ENCODE data around the gene SLC51B. TPM values are rescaled to one million over a fixed set of nuclear protein-coding genes. Genes with fewer than 3 reads are reported as not detected.

SLC51B gene
- total and polyA plus RNA-seq, 4 donors = 31.4 TPM; not detected in 3

GRCh38 chr15:65021488-65021887 lies 23.7 kb upstream of the SLC51B start:
- Histone ChIP-seq H3K4me3 (ENCODE audit: low read length in 2 of 2) (no peak overlapping the region), H3K4me1 (ENCODE audit: control insufficient read depth in 1 of 2, insufficient read depth in 2 of 2, low read length in 2 of 2) (peaks cover 0 to 3% of the 10 kb centered on the region in 2 donors), H3K36me3 (ENCODE audit: control insufficient read depth in 1 of 2, insufficient read depth in 2 of 2, low read length in 1 of 2) (peaks cover 0 to 3% of the 10 kb centered on the region in 2 donors), H3K27ac (ENCODE audit: low read depth in 1 of 2, low read length in 2 of 2) (no peak overlapping the region), H3K9me3 (ENCODE audit: control insufficient read depth, low read length) (no peaks in the 10 kb centered on the region), H3K27me3 (ENCODE audit: control insufficient read depth in 1 of 2, insufficient read depth in 2 of 2, low read length in 1 of 2) (no peaks in the 10 kb centered on the region)
- DNase-seq (no peak), ATAC-seq (ENCODE audit: low FRiP score) (no peak)
- intact Hi-C loops (cut with DNase I) = no loop called here

GRCh38 chr15:65026756-65027155 lies 18.4 kb upstream of the SLC51B start:
- ATAC-seq (ENCODE audit: low FRiP score) (no peak), DNase-seq (no peak)
- Histone ChIP-seq H3K27me3 (ENCODE audit: control insufficient read depth in 1 of 2, insufficient read depth in 2 of 2, low read length in 1 of 2) (no peaks in the 10 kb centered on the region), H3K27ac (ENCODE audit: low read depth in 1 of 2, low read length in 2 of 2) (no peak overlapping the region), H3K4me1 (ENCODE audit: control insufficient read depth in 1 of 2, insufficient read depth in 2 of 2, low read length in 2 of 2) (peaks cover 0 to 3% of the 10 kb centered on the region in 2 donors), H3K9me3 (ENCODE audit: control insufficient read depth, low read length) (no peaks in the 10 kb centered on the region), H3K36me3 (ENCODE audit: control insufficient read depth in 1 of 2, insufficient read depth in 2 of 2, low read length in 1 of 2) (no peaks in the 10 kb centered on the region), H3K4me3 (ENCODE audit: low read length in 2 of 2) (no peak overlapping the region)
- intact Hi-C loops (cut with DNase I) = no loop called here
- WGBS, 2 donors = 92% methylated on average over 6 of the region's 6 CpGs

- Histone ChIP-seq H3K27ac (ENCODE audit: low read depth in 1 of 2, low read length in 2 of 2) (no peak overlapping the region), H3K27me3 (ENCODE audit: control insufficient read depth in 1 of 2, insufficient read depth in 2 of 2, low read length in 1 of 2) (no peaks in the 10 kb centered on the region), H3K9me3 (ENCODE audit: control insufficient read depth, low read length) (no peaks in the 10 kb centered on the region), H3K4me3 (ENCODE audit: low read length in 2 of 2) (no peak overlapping the region), H3K36me3 (ENCODE audit: control insufficient read depth in 1 of 2, insufficient read depth in 2 of 2, low read length in 1 of 2) (no peaks in the 10 kb centered on the region), H3K4me1 (ENCODE audit: control insufficient read depth in 1 of 2, insufficient read depth in 2 of 2, low read length in 2 of 2) (peaks cover 0 to 3% of the 10 kb centered on the region in 2 donors)
- no peak for ATAC-seq (ENCODE audit: low FRiP score)
- no peak for DNase-seq
- intact Hi-C loops (cut with DNase I) = no loop called here
- WGBS, 2 donors = 82 to 89% methylated on average over 1 of the region's 1 CpG
These were observed 17.6 kb upstream of the SLC51B start for GRCh38 chr15:65027593-65027992.

GRCh38 chr15:65028338-65028737 lies 16.8 kb upstream of the SLC51B start:
- no peak overlapping the region for H3K4me3 ChIP-seq (ENCODE audit: low read length in 2 of 2)
- ATAC-seq (ENCODE audit: low FRiP score) = no peak
- H3K27ac ChIP-seq (ENCODE audit: low read depth in 1 of 2, low read length in 2 of 2) = no peak overlapping the region
- WGBS, 2 donors = 60 to 62% methylated on average over 10 of the region's 10 CpGs
- intact Hi-C loops (cut with DNase I) = no loop called here
- no peaks in the 10 kb centered on the region for H3K9me3 ChIP-seq (ENCODE audit: control insufficient read depth, low read length)
- no peaks in the 10 kb centered on the region for H3K27me3 ChIP-seq (ENCODE audit: control insufficient read depth in 1 of 2, insufficient read depth in 2 of 2, low read length in 1 of 2)
- peaks cover 0 to 3% of the 10 kb centered on the region in 2 donors for H3K4me1 ChIP-seq (ENCODE audit: control insufficient read depth in 1 of 2, insufficient read depth in 2 of 2, low read length in 2 of 2)
- no peaks in the 10 kb centered on the region for H3K36me3 ChIP-seq (ENCODE audit: control insufficient read depth in 1 of 2, insufficient read depth in 2 of 2, low read length in 1 of 2)
- no peak for DNase-seq

- no peaks in the 10 kb centered on the region for H3K36me3 ChIP-seq (ENCODE audit: control insufficient read depth in 1 of 2, insufficient read depth in 2 of 2, low read length in 1 of 2)
- H3K9me3 ChIP-seq (ENCODE audit: control insufficient read depth, low read length) = no peaks in the 10 kb centered on the region
- WGBS, 2 donors = 1% methylated on average over 71 to 73 of the region's 73 CpGs
- intact Hi-C loops (cut with DNase I) = no loop called here
- peak within 1 kb of the TSS; percentile 74 to 90 for H3K4me3 ChIP-seq (ENCODE audit: low read length in 2 of 2)
- peaks cover 0 to 3% of the 10 kb centered on the region in 2 donors for H3K4me1 ChIP-seq (ENCODE audit: control insufficient read depth in 1 of 2, insufficient read depth in 2 of 2, low read length in 2 of 2)
- peak; percentile 95 for ATAC-seq (ENCODE audit: low FRiP score)
- no peaks in the 10 kb centered on the region for H3K27me3 ChIP-seq (ENCODE audit: control insufficient read depth in 1 of 2, insufficient read depth in 2 of 2, low read length in 1 of 2)
- peak within 1 kb of the TSS in 1 of 2 donors; percentile 35 for H3K27ac ChIP-seq (ENCODE audit: low read depth in 1 of 2, low read length in 2 of 2)
- DNase-seq = peak; percentile 94 to 98
These were observed 16.1 kb upstream of the SLC51B start, which contains the start of gene MTFMT for GRCh38 chr15:65028921-65029735. Gene MTFMT, minus strand, starts transcription at chr15:65029639. Its CDS starts 26 bp downstream, at chr15:65029613.

- intact Hi-C loops (cut with DNase I) = loop anchor here (5.0 to 10.0 kb wide), 2 partner anchors 243 to 245 kb away; no protein-coding TSS in a partner anchor
- peak overlapping the region in 1 of 2 donors; percentile 74 for H3K4me3 ChIP-seq (ENCODE audit: low read length in 2 of 2)
- no peak for DNase-seq
- peaks cover 0 to 3% of the 10 kb centered on the region in 2 donors for H3K4me1 ChIP-seq (ENCODE audit: control insufficient read depth in 1 of 2, insufficient read depth in 2 of 2, low read length in 2 of 2)
- H3K27me3 ChIP-seq (ENCODE audit: control insufficient read depth in 1 of 2, insufficient read depth in 2 of 2, low read length in 1 of 2) = no peaks in the 10 kb centered on the region
- H3K27ac ChIP-seq (ENCODE audit: low read depth in 1 of 2, low read length in 2 of 2) = no peak overlapping the region
- 64% methylated on average over 12 of the region's 12 CpGs for WGBS, 2 donors
- no peak for ATAC-seq (ENCODE audit: low FRiP score)
- no peaks in the 10 kb centered on the region for H3K9me3 ChIP-seq (ENCODE audit: control insufficient read depth, low read length)
- no peaks in the 10 kb centered on the region for H3K36me3 ChIP-seq (ENCODE audit: control insufficient read depth in 1 of 2, insufficient read depth in 2 of 2, low read length in 1 of 2)
These were observed 15.4 kb upstream of the SLC51B start for GRCh38 chr15:65029736-65030208.

- H3K4me1 ChIP-seq (ENCODE audit: control insufficient read depth in 1 of 2, insufficient read depth in 2 of 2, low read length in 2 of 2) = no peaks in the 10 kb centered on the region
- 23 to 27% methylated on average over 13 of the region's 13 CpGs for WGBS, 2 donors
- intact Hi-C loops (cut with DNase I) = loop anchor here (1.0 to 10.0 kb wide), 3 partner anchors 68 to 242 kb away; no protein-coding TSS in a partner anchor
- H3K36me3 ChIP-seq (ENCODE audit: control insufficient read depth in 1 of 2, insufficient read depth in 2 of 2, low read length in 1 of 2) = no peaks in the 10 kb centered on the region
- peak; percentile 72 to 87 for DNase-seq
- ATAC-seq (ENCODE audit: low FRiP score) = peak; percentile 85
- no peak overlapping the region for H3K27ac ChIP-seq (ENCODE audit: low read depth in 1 of 2, low read length in 2 of 2)
- H3K27me3 ChIP-seq (ENCODE audit: control insufficient read depth in 1 of 2, insufficient read depth in 2 of 2, low read length in 1 of 2) = no peaks in the 10 kb centered on the region
- H3K4me3 ChIP-seq (ENCODE audit: low read length in 2 of 2) = no peak overlapping the region
- H3K9me3 ChIP-seq (ENCODE audit: control insufficient read depth, low read length) = no peaks in the 10 kb centered on the region
These were observed 12.2 kb upstream of the SLC51B start for GRCh38 chr15:65032801-65033537.

- no peak overlapping the region for H3K27ac ChIP-seq (ENCODE audit: low read depth in 1 of 2, low read length in 2 of 2)
- WGBS, 2 donors = 3 to 6% methylated on average over 4 of the region's 4 CpGs
- H3K9me3 ChIP-seq (ENCODE audit: control insufficient read depth, low read length) = no peaks in the 10 kb centered on the region
- ATAC-seq (ENCODE audit: low FRiP score) (peak; percentile 69), DNase-seq (no peak)
- H3K4me1 ChIP-seq (ENCODE audit: control insufficient read depth in 1 of 2, insufficient read depth in 2 of 2, low read length in 2 of 2) = no peaks in the 10 kb centered on the region
- H3K4me3 ChIP-seq (ENCODE audit: low read length in 2 of 2) = no peak overlapping the region
- H3K36me3 ChIP-seq (ENCODE audit: control insufficient read depth in 1 of 2, insufficient read depth in 2 of 2, low read length in 1 of 2) = no peaks in the 10 kb centered on the region
- intact Hi-C loops (cut with DNase I) = loop anchor here (1.0 to 10.0 kb wide), 3 partner anchors 68 to 241 kb away; no protein-coding TSS in a partner anchor
- no peaks in the 10 kb centered on the region for H3K27me3 ChIP-seq (ENCODE audit: control insufficient read depth in 1 of 2, insufficient read depth in 2 of 2, low read length in 1 of 2)
These were observed 11.4 kb upstream of the SLC51B start for GRCh38 chr15:65033659-65034269.
